HG03439 (cell line): Measurements from ENCODE around the gene RPS14.

Experiments used
- ATAC-seq: cut with Tn5 transposase; IDR thresholded peaks from one replicate; pipeline ENCODE4 v1.9.1; 2021; ENCODE audit warnings: mild to moderate bottlenecking, moderate library complexity; ENCODE audit not compliant: unreplicated experiment

RPS14 gene

GRCh38 chr5:150401376-150402228, 47.9 kb downstream of the RPS14 start:
- ATAC-seq: no peak

GRCh38 chr5:150401076-150401375, 48.5 kb downstream of the RPS14 start:
- ATAC-seq: no peak

GRCh38 chr5:150400316-150401075, 49.0 kb downstream of the RPS14 start:
- ATAC-seq: no peak

GRCh38 chr5:150399524-150400211, 49.9 kb downstream of the RPS14 start:
- no peak for ATAC-seq

- ATAC-seq: peak; percentile 62
Measured at GRCh38 chr5:150398722-150399523, 50.6 kb downstream of the RPS14 start.

- peak; percentile 6 for ATAC-seq
Measured at GRCh38 chr5:150397782-150398721, 51.5 kb downstream of the RPS14 start.

GRCh38 chr5:150397146-150397781, 52.3 kb downstream of the RPS14 start:
- ATAC-seq: no peak

- ATAC-seq: no peak
Measured at GRCh38 chr5:150396267-150396666, 53.3 kb downstream of the RPS14 start.

GRCh38 chr5:150395688-150395975, 53.9 kb downstream of the RPS14 start:
- no peak for ATAC-seq

- no peak for ATAC-seq
Measured at GRCh38 chr5:150394912-150395687, 54.4 kb downstream of the RPS14 start.

- ATAC-seq: no peak
Measured at GRCh38 chr5:150394131-150394530, 55.4 kb downstream of the RPS14 start.

GRCh38 chr5:150393096-150393645, 56.4 kb downstream of the RPS14 start:
- no peak for ATAC-seq

GRCh38 chr5:150392680-150393079, 56.9 kb downstream of the RPS14 start:
- ATAC-seq: no peak
